K562 (cell line): ENCODE data around the gene TXNL4A. TPM values are rescaled to one million over a fixed set of nuclear protein-coding genes. Genes with fewer than 3 reads are reported as not detected.

ENCODE experiments used
- ATAC-seq: fragments of 200-7000 bp; cut with Tn5 transposase; 3 replicates; pipeline ENCODE4 v1.9.1; 2020; ENCODE audit warnings: moderate library complexity
- BruUV-seq: library from RNA; stranded (reverse); fragments of 400-500 nt; replicated peaks from 2 replicates; lab custom pipeline; 2021; lab: Mats Ljungman, UMichigan
- CTCF ChIA-PET: fragments of 300-600 bp; formaldehyde crosslinking; extraction: SDS; loops from one replicate; lab custom pipeline; 2021; ENCODE audit warnings: low intra/inter-chr PET ratio; lab: Yijun Ruan, JAX
- POLR2A ChIA-PET: fragments of 300-600, 350-650 bp; sonication (Branson Sonifier 250); formaldehyde crosslinking; extraction: SDS; loops from one replicate; lab custom pipeline; 2021; ENCODE audit warnings: antibody characterized with exemption, inconsistent platforms; lab: Yijun Ruan, JAX
- DNase-seq, 4 experiments: peaks; one replicate each; pipeline versions ENCODE4 v3.0.0 to v3.0.0-alpha.2; 2011 to 2018; ENCODE audit warnings: low spot score in 3 of 4, mixed read lengths in 3 of 4; ENCODE audit errors: extremely low read depth in 1 of 4
- FAIRE-seq: peaks from 2 replicates; lab custom pipeline; 2011; peaks lifted over from hg19 to GRCh38; lab: Jason Lieb, UNC
- H2AFZ ChIP-seq: 2 replicates; pipeline ENCODE4 v1.6.0; 2011; ENCODE audit warnings: low read depth, low read length, control low read depth, inconsistent platforms
- H3K27ac ChIP-seq: fragments of 200-600 bp; 3 replicates; pipeline ENCODE4 v1.8.0; 2011; ENCODE audit warnings: low read depth, mild to moderate bottlenecking, control low read depth, inconsistent platforms, low read length, moderate library complexity, mixed read lengths; ENCODE audit errors: extremely low read depth
- H3K27me3 ChIP-seq, 2 experiments: fragments of 300-600 bp in 1 of 2; 2 replicates in 1 of 2; 3 replicates in 1 of 2; pipeline versions ENCODE4 v1.6.0 to v1.8.0; 2011; ENCODE audit warnings: inconsistent platforms in 2 of 2, low read length in 2 of 2, mild to moderate bottlenecking in 1 of 2, mixed read lengths in 1 of 2, moderate library complexity in 1 of 2; ENCODE audit not compliant: control insufficient read depth in 2 of 2, insufficient read depth in 2 of 2
- H3K36me3 ChIP-seq: fragments of 300-600 bp; 3 replicates; pipeline ENCODE4 v1.8.0; 2011; ENCODE audit warnings: mild to moderate bottlenecking, low read length, inconsistent platforms; ENCODE audit not compliant: control insufficient read depth, insufficient read depth
- H3K4me1 ChIP-seq, 2 experiments: fragments of 200-600 bp in 1 of 2; replicated peaks in 1 of 2; 2 replicates in 1 of 2; 3 replicates in 1 of 2; pipeline versions ENCODE4 v1.5.1 to v1.8.0; 2011; ENCODE audit warnings: inconsistent platforms in 2 of 2, low read length in 2 of 2, mild to moderate bottlenecking in 1 of 2, mixed read lengths in 1 of 2, moderate library complexity in 1 of 2; ENCODE audit not compliant: control insufficient read depth in 2 of 2, insufficient read depth in 2 of 2
- H3K4me2 ChIP-seq: 2 replicates; pipeline ENCODE4 v1.6.1; 2011; ENCODE audit warnings: low read length, control low read depth, inconsistent platforms, mixed read lengths; ENCODE audit not compliant: insufficient read depth
- H3K4me3 ChIP-seq: fragments of 200-600 bp; sonication (generic), shearing (Covaris generic); 2 replicates; pipeline ENCODE4 v1.5.1; 2016; ENCODE audit warnings: control low read depth, inconsistent platforms
- H3K79me2 ChIP-seq: fragments of 200-600 bp; 3 replicates; pipeline ENCODE4 v1.8.0; 2011; ENCODE audit warnings: low read length, inconsistent platforms; ENCODE audit not compliant: control insufficient read depth, insufficient read depth
- H3K9ac ChIP-seq, 2 experiments: 2 replicates each; pipeline versions ENCODE4 v1.6.0 to v1.6.1; 2011; ENCODE audit warnings: low read depth in 2 of 2, low read length in 2 of 2, control low read depth in 1 of 2, inconsistent platforms in 1 of 2, mild to moderate bottlenecking in 1 of 2, mixed read lengths in 1 of 2; ENCODE audit not compliant: insufficient read depth in 1 of 2
- H3K9me1 ChIP-seq: one replicate; pipeline ENCODE4 v1.6.0; 2011; ENCODE audit warnings: inconsistent platforms, mild to moderate bottlenecking, low read length, moderate library complexity; ENCODE audit not compliant: control insufficient read depth, insufficient read depth
- H3K9me3 ChIP-seq: replicated peaks from 2 replicates; pipeline ENCODE4 v1.5.1; 2011; ENCODE audit warnings: low read depth, low read length, inconsistent platforms; ENCODE audit not compliant: control insufficient read depth, insufficient read depth
- H4K20me1 ChIP-seq: replicated peaks from 2 replicates; pipeline ENCODE4 v1.6.1; 2011; ENCODE audit warnings: low read length, inconsistent platforms, mixed read lengths; ENCODE audit not compliant: control insufficient read depth, insufficient read depth
- DMBX1 ChIP-seq: fragments of 250-450 bp; sonication (Bioruptor Pico); IDR thresholded peaks from 2 replicates; pipeline ENCODE4 v1.8.0; 2022; ENCODE audit warnings: inconsistent platforms, mild to moderate bottlenecking, moderate library complexity, borderline replicate concordance
- MCM7 ChIP-seq, 2 experiments: fragments of 450-650 bp; IDR thresholded peaks; 2 replicates each; pipeline ENCODE4 v1.6.1; 2016 to 2018
- PRPF4 ChIP-seq: fragments of 200-400 bp; formaldehyde crosslinking; IDR thresholded peaks from one replicate; pipeline ENCODE4 v1.6.1; 2017; ENCODE audit warnings: low read length, low read depth, mild to moderate bottlenecking; ENCODE audit not compliant: insufficient read depth, poor library complexity, severe bottlenecking
- RAD21 ChIP-seq, 2 experiments: fragments of 250-450 bp in 1 of 2; fragments of 450-650 bp in 1 of 2; sonication (Bioruptor Pico) in 1 of 2; formaldehyde crosslinking in 1 of 2; IDR thresholded peaks in 1 of 2; conservative IDR thresholded peaks in 1 of 2; 2 replicates each; pipeline versions ENCODE4 v1.4.0 to v1.8.0; 2020 to 2022; ENCODE audit warnings: mild to moderate bottlenecking in 2 of 2, moderate library complexity in 1 of 2
- SRSF7 ChIP-seq: fragments of 200-400 bp; formaldehyde crosslinking; optimal IDR thresholded peaks from 2 replicates; pipeline ENCODE3; 2017; ENCODE audit warnings: mild to moderate bottlenecking, low read depth, low read length
- STAT5A ChIP-seq: IDR thresholded peaks from 2 replicates; pipeline ENCODE4 v1.6.1; 2012; ENCODE audit warnings: low read length, inconsistent platforms, borderline replicate concordance
- ZNF696 ChIP-seq: fragments of 250-450 bp; sonication (Bioruptor Pico); conservative IDR thresholded peaks from 2 replicates; pipeline ENCODE4 v1.4.0; 2020; ENCODE audit warnings: mild to moderate bottlenecking, moderate library complexity
- whole genome bisulfite sequencing: fragments of 100-300 bp; shearing (Covaris generic); methylation state at CpG from one replicate; pipeline ENCODE4 v1.1.6; 2016; ENCODE audit warnings: low coverage, mixed read lengths; ENCODE audit not compliant: insufficient coverage; ENCODE audit errors: missing lambda C conversion rate; 5-methylcytosine and 5-hydroxymethylcytosine counted together
- in situ Hi-C: fragments of 300-500 bp; cut with MboI; formaldehyde crosslinking; loops from 4 replicates; pipeline ENCODE4 v1.15.0; 2018; ENCODE audit warnings: inconsistent platforms, mixed read lengths
- intact Hi-C: fragments of 100-400 bp; cut with micrococcal nuclease; formaldehyde crosslinking; loops from 2 replicates; pipeline ENCODE4 v1.14.2; 2022
- polyA plus RNA-seq, 8 experiments: library from polyadenylated mRNA; depleted of rRNA in 4 of 8; stranded (reverse) in 5 of 8; unstranded in 3 of 8; fragments of >200 nt; fragmentation: Nextera tagmentation in 2 of 8; fragmentation: Illumina TruSeq in 1 of 8; extraction: Ambion mirVana in 2 of 8; extraction: Trizol in 1 of 8; gene quantifications; 2 replicates each; pipeline versions ENCODE4 v1.2.1 to v1.2.3, GENCODE V29; 2011 to 2014; ENCODE audit warnings: inconsistent platforms in 1 of 8, missing spikeins in 1 of 8
- total RNA-seq, 7 experiments: library from RNA; depleted of rRNA in 6 of 7; stranded (reverse); fragments of >200 nt in 6 of 7; fragmentation: Illumina TruSeq in 2 of 7; extraction: Trizol in 2 of 7; gene quantifications; 2 replicates each; pipeline versions ENCODE4 v1.2.1 to v1.2.3, GENCODE V29; 2011 to 2021; ENCODE audit warnings: low replicate concordance in 1 of 7
- TF ChIP-seq, protein P1 (sequence below): fragments of 450-650 bp; formaldehyde crosslinking; IDR thresholded peaks from 2 replicates; pipeline ENCODE4 v1.4.0; 2020; ENCODE audit warnings: mild to moderate bottlenecking, moderate library complexity
- TF ChIP-seq, protein P2 (sequence below): sonication (generic); formaldehyde crosslinking; IDR thresholded peaks from 2 replicates; pipeline ENCODE4 v1.8.1; 2022; ENCODE audit warnings: missing genetic modification reagents

The TXNL4A gene
- total and polyA plus RNA-seq, 9 of the 15 experiments (the other 6 are each of a cell fraction or from before 2014, with no cell fraction given) = 27.0 to 132 (median 87.5) TPM

DNA sequence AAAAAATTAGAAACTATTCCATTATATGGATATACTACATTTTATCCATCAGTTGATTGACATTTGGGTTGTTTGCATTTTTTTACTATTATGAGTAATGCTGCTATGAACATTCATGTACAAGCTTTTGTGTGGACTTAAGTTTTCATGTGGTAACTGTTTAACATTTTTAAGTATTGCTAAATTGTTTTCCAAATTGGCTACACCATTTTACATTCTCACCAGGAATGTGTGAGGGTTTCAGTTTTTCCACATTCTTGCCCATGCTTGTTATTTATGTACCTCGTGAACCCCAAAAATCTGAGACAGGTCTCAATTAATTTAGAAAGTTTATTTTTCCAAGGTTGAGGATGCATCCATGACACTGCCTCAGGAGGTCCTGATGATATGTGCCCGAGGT lies 3.1 kb upstream of the TXNL4A start (continued):
- TF ChIP-seq, protein P1, sequence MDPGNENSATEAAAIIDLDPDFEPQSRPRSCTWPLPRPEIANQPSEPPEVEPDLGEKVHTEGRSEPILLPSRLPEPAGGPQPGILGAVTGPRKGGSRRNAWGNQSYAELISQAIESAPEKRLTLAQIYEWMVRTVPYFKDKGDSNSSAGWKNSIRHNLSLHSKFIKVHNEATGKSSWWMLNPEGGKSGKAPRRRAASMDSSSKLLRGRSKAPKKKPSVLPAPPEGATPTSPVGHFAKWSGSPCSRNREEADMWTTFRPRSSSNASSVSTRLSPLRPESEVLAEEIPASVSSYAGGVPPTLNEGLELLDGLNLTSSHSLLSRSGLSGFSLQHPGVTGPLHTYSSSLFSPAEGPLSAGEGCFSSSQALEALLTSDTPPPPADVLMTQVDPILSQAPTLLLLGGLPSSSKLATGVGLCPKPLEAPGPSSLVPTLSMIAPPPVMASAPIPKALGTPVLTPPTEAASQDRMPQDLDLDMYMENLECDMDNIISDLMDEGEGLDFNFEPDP = no peak
- TF ChIP-seq, protein P2, sequence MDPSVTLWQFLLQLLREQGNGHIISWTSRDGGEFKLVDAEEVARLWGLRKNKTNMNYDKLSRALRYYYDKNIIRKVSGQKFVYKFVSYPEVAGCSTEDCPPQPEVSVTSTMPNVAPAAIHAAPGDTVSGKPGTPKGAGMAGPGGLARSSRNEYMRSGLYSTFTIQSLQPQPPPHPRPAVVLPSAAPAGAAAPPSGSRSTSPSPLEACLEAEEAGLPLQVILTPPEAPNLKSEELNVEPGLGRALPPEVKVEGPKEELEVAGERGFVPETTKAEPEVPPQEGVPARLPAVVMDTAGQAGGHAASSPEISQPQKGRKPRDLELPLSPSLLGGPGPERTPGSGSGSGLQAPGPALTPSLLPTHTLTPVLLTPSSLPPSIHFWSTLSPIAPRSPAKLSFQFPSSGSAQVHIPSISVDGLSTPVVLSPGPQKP (CRISPR knock-in tag) = no peak
- TF ChIP-seq, all 486 proteins: peak for 0

DNA sequence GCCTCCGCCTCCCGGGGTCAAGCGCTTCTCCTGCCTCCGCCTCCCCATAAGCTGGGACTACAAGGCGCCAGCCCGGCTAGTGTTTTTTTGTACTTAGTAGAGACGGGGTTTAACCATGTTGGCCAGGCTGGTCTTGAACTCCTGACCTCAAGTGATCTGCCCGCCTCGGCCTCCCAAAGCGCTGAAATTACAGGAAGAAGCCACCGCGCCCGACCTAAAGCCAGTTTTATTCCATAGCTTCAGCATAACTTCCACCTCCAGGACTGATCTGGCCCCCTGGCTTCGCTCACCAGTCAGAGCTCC lies 783 bp upstream of the TXNL4A start:
- Histone ChIP-seq H3K9ac (peak overlapping the region; percentile 91 to 96), H3K27ac (peak overlapping the region; percentile 95; the same call in 2 of the 3 replicates)
- 12% methylated on average over 13 of the region's 14 CpGs for WGBS

More for the DNA sequence above, 783 bp upstream of the TXNL4A start:
- peaks cover 28% of the 10 kb centered on the region for H3K36me3 ChIP-seq
- peak overlapping the region; percentile 81 for H3K4me2 ChIP-seq
- peak overlapping the region; percentile 81 for H3K4me3 ChIP-seq
- in situ Hi-C loops (no loop called here), intact Hi-C loops (loop anchor here (2.0 kb wide), 1 partner anchor 166 kb away; no protein-coding TSS in a partner anchor)
- BruUV-seq = no TSS peak
- peak overlapping the region; percentile 81 for H2AFZ ChIP-seq
- no peaks in the 10 kb centered on the region for H3K9me1 ChIP-seq
- no peaks in the 10 kb centered on the region for H3K27me3 ChIP-seq
- H3K9me3 ChIP-seq = no peaks in the 10 kb centered on the region
- ChIA-PET CTCF (no interaction called here), POLR2A (interaction anchor here (1.0 to 1.7 kb wide), 3 partner anchors 13 to 15 kb away, joined by 3 to 5 read pairs (median 4); no protein-coding TSS in a partner anchor)
- H3K79me2 ChIP-seq = peaks cover 54% of the 10 kb centered on the region
- H4K20me1 ChIP-seq = peaks cover 9% of the 10 kb centered on the region; the same call in 1 of the 2 replicates
- FAIRE-seq (no peak), ATAC-seq (peak; percentile 13), DNase-seq (no peak)
- TF ChIP-seq PRPF4 = no peak
- no peak for TF ChIP-seq MCM7 (IDR thresholded peaks at IDR 0.05)
- TF ChIP-seq STAT5A = no peak
- TF ChIP-seq SRSF7 = no peak
- no peak for TF ChIP-seq ZNF696 (CRISPR knock-in tag)
- no peak for TF ChIP-seq DMBX1 (CRISPR knock-in tag)
- TF ChIP-seq RAD21 (CRISPR knock-in tag; conservative IDR thresholded peaks at IDR 0.05 in 1 of 2, IDR thresholded peaks at IDR 0.05 in 1 of 2) = no peak
- H3K4me1 ChIP-seq = peaks cover 11% of the 10 kb centered on the region in 2 experiments; a peak in 4 of 5 replicates
